Smooth muscle cell (in vitro differentiated cells): Measurements from ENCODE around the gene HYAL3. TPM values are rescaled to one million over a fixed set of nuclear protein-coding genes. Genes with fewer than 3 reads are reported as not detected.

ENCODE experiments used
- DNase-seq: peaks from one replicate; lab custom pipeline; 2025; ENCODE audit not compliant: unreplicated experiment; lab: John Stamatoyannopoulos, UW
- H2AFZ ChIP-seq: fragments of 200-600 bp; sonication (generic); 2 replicates; pipeline ENCODE4 v1.6.0; 2016; ENCODE audit warnings: antibody characterized with exemption, low read depth, mild to moderate bottlenecking
- H3F3A ChIP-seq: fragments of 200-600 bp; sonication (generic); 2 replicates; pipeline ENCODE4 v1.6.0; 2017; ENCODE audit warnings: antibody characterized with exemption, low read depth
- H3K27ac ChIP-seq: fragments of 200-600 bp; sonication (generic); 2 replicates; pipeline ENCODE4 v1.5.1; 2016; ENCODE audit warnings: low read depth, mild to moderate bottlenecking
- H3K27me3 ChIP-seq: fragments of 200-600 bp; sonication (generic); 2 replicates; pipeline ENCODE4 v1.6.1; 2016; ENCODE audit warnings: low read depth, mild to moderate bottlenecking
- H3K36me3 ChIP-seq: fragments of 200-600 bp; sonication (generic); 2 replicates; pipeline ENCODE4 v1.5.1; 2016; ENCODE audit warnings: low read depth
- H3K4me1 ChIP-seq: fragments of 200-600 bp; sonication (generic); 2 replicates; pipeline ENCODE4 v1.5.1; 2016; ENCODE audit warnings: low read depth
- H3K4me2 ChIP-seq: fragments of 200-600 bp; sonication (generic); 2 replicates; pipeline ENCODE4 v1.6.0; 2016; ENCODE audit warnings: mild to moderate bottlenecking
- H3K4me3 ChIP-seq: fragments of 200-600 bp; sonication (generic); 2 replicates; pipeline ENCODE4 v1.5.1; 2016; ENCODE audit warnings: mild to moderate bottlenecking
- H3K79me2 ChIP-seq: fragments of 200-600 bp; sonication (generic); 2 replicates; pipeline ENCODE4 v1.6.0; 2016; ENCODE audit warnings: low read depth, mild to moderate bottlenecking
- H3K9ac ChIP-seq: fragments of 200-600 bp; sonication (generic); 2 replicates; pipeline ENCODE4 v1.6.0; 2016; ENCODE audit warnings: low read depth
- H3K9me3 ChIP-seq: fragments of 200-600 bp; sonication (generic); replicated peaks from 2 replicates; pipeline ENCODE4 v1.5.1; 2016; ENCODE audit warnings: low read depth
- H4K20me1 ChIP-seq: fragments of 200-600 bp; sonication (generic); 2 replicates; pipeline ENCODE4 v1.6.0; 2016; ENCODE audit warnings: low read depth
- WGBS: methylation state at CpG from one replicate; pipeline ENCODE4 v1.1.7; 2016; ENCODE audit warnings: low lambda C conversion rate; 5-methylcytosine and 5-hydroxymethylcytosine counted together
- polyA plus RNA-seq: library from polyadenylated mRNA; unstranded; fragments of >200 nt; fragmentation: Nextera tagmentation; extraction: Ambion mirVana; gene quantifications from 2 replicates; pipeline ENCODE4 v1.2.1, GENCODE V29; 2016
- total RNA-seq: library from RNA; depleted of rRNA; stranded (reverse); fragments of >200 nt; gene quantifications from 2 replicates; pipeline ENCODE4 v1.2.3, GENCODE V29; 2014
- TF ChIP-seq, protein P1 (sequence below): fragments of 200-600 bp; sonication (generic); IDR thresholded peaks from 2 replicates; pipeline ENCODE4 v1.5.1; 2017; ENCODE audit warnings: borderline replicate concordance, mild to moderate bottlenecking, antibody characterized with exemption; ENCODE audit not compliant: insufficient read depth, poor library complexity, severe bottlenecking

The HYAL3 gene
- total and polyA plus RNA-seq, 2 experiments from 2014 or later = 2.5 to 3.7 TPM

DNA sequence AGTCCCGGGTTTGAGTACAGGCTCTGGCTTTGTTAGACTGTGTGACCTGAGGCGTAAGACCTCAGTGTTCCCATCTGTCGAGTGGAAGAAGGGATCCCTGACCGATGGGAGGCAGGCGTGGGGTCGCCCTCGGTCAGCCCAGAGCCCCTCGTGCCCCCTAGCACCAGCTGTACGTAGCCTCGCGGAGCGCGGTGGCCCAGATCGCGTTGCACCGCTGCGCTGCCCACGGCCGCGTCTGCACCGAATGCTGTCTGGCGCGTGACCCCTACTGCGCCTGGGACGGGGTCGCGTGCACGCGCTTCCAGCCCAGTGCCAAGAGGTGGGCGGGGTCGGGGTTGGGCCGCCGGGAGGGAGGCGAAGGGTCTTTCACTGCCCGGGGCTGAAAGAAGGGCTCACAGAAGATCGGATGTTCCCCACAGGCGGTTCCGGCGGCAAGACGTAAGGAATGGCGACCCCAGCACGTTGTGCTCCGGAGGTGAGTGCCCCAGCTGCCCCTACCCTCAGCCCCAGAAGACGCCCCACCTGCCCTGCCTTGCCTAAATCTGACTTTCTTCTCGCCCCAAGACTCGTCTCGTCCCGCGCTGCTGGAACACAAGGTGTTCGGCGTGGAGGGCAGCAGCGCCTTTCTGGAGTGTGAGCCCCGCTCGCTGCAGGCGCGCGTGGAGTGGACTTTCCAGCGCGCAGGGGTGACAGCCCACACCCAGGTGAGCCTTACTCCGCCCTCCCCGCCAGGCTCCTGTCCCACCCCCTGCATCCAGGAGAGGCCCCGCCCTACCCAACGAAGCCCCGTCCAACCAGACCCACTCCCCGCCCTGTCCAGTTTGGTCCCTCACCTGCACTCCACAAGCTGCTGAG lies 23.8 kb downstream of the HYAL3 start:
- peaks cover 42% of the 10 kb centered on the region for H3K27me3 ChIP-seq
- no peaks in the 10 kb centered on the region for H3K79me2 ChIP-seq
- no peak for DNase-seq
- H3K4me3 ChIP-seq = no peak overlapping the region
- no peak overlapping the region for H3K9ac ChIP-seq
- H3K4me1 ChIP-seq = peaks cover 4% of the 10 kb centered on the region
- peaks cover 8% of the 10 kb centered on the region for H4K20me1 ChIP-seq
- no peaks in the 10 kb centered on the region for H3F3A ChIP-seq
- no peaks in the 10 kb centered on the region for H3K36me3 ChIP-seq
- no peak overlapping the region for H3K27ac ChIP-seq
- no peak overlapping the region for H3K4me2 ChIP-seq
- H2AFZ ChIP-seq = no peak overlapping the region
- WGBS = 32% methylated on average over 48 of the region's 65 CpGs
- H3K9me3 ChIP-seq = no peaks in the 10 kb centered on the region
- TF ChIP-seq, protein P1, sequence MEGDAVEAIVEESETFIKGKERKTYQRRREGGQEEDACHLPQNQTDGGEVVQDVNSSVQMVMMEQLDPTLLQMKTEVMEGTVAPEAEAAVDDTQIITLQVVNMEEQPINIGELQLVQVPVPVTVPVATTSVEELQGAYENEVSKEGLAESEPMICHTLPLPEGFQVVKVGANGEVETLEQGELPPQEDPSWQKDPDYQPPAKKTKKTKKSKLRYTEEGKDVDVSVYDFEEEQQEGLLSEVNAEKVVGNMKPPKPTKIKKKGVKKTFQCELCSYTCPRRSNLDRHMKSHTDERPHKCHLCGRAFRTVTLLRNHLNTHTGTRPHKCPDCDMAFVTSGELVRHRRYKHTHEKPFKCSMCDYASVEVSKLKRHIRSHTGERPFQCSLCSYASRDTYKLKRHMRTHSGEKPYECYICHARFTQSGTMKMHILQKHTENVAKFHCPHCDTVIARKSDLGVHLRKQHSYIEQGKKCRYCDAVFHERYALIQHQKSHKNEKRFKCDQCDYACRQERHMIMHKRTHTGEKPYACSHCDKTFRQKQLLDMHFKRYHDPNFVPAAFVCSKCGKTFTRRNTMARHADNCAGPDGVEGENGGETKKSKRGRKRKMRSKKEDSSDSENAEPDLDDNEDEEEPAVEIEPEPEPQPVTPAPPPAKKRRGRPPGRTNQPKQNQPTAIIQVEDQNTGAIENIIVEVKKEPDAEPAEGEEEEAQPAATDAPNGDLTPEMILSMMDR = no peak

GRCh38 chr3:50274371-50275104 lies 24.7 kb downstream of the HYAL3 start:
- TF ChIP-seq, protein P1 = peak; percentile 78
- Histone ChIP-seq H3K27ac (no peak overlapping the region), H3K36me3 (no peaks in the 10 kb centered on the region), H3K9ac (no peak overlapping the region), H3K27me3 (peaks cover 42% of the 10 kb centered on the region), H3K4me2 (no peak overlapping the region), H3K4me3 (no peak overlapping the region), H3K4me1 (peaks cover 6% of the 10 kb centered on the region), H4K20me1 (peaks cover 8% of the 10 kb centered on the region), H3F3A (no peaks in the 10 kb centered on the region), H3K79me2 (no peaks in the 10 kb centered on the region), H2AFZ (no peak overlapping the region), H3K9me3 (no peaks in the 10 kb centered on the region)
- DNase-seq = no peak
- 28% methylated on average over 23 of the region's 26 CpGs for WGBS

- Histone ChIP-seq H4K20me1 (peaks cover 8% of the 10 kb centered on the region), H3K27me3 (peaks cover 42% of the 10 kb centered on the region), H3K36me3 (no peaks in the 10 kb centered on the region), H3K4me3 (no peak overlapping the region), H3K9me3 (no peaks in the 10 kb centered on the region), H2AFZ (no peak overlapping the region), H3F3A (peaks cover under 1% of the 10 kb centered on the region), H3K79me2 (no peaks in the 10 kb centered on the region), H3K4me2 (no peak overlapping the region), H3K27ac (no peak overlapping the region), H3K4me1 (peaks cover 13% of the 10 kb centered on the region), H3K9ac (no peak overlapping the region)
- DNase-seq = no peak
- TF ChIP-seq, protein P1 = no peak
- WGBS = 79% methylated on average over 25 of the region's 31 CpGs
These were observed 25.5 kb downstream of the HYAL3 start for GRCh38 chr3:50273689-50274065.
